Activated gamma-delta T cell (primary cell): ENCODE data around the gene ORMDL3.
"Not testable (repeated sequence)": the region's sequence is repeated elsewhere in the genome, so short reads cannot be mapped to it uniquely, and the experiment has no call there.

Experiments used
- DNase-seq: peaks from one replicate; lab custom pipeline; 2025; lab: John Stamatoyannopoulos, UW

The ORMDL3 gene

GRCh38 chr17:39924691-39925055 lies 2.7 kb downstream of the ORMDL3 start:
- DNase-seq: no peak

DNA sequence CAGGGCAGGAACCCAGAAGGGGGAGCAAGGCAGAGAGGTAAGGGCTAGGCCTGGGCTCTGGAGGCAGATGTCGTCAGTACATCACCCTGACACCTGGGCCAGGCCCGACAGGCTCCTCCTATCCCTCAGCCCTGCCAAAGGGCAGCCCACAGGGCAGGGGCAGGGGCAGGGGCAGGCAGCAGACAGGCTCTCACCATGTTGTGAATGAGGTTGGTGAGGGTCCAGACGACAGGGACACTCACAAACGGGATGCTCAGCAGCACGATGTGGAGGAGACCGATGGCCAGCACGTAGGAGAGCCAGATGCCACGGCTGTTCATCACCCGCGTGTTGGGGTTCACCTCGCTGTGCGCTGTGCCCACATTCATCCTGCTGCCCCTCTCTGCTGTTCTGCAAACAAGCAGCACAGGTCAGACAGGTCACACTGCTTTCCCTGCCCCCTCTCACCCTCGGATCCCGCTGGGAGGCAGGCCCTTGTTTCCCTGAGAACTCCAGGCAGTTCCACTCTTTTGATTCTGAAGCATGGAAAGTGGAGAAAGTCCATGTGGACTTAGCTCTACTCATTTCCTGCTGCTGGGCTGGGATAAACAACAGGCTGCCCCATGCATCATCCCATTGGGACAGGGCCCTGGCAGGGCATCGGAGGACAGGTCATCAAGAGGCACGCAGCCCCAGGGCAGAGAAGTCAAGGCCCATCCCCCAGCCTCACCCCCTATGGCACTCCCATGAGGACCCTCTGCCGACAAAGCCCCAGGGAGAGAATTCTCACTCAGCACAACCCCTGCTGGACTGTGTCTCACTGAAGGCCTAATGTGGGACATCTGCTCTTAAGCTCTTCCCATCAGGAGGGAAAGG lies 3.3 kb downstream of the ORMDL3 start:
- no peak for DNase-seq

- no peak for DNase-seq
Measured at GRCh38 chr17:39923230-39923629, 4.2 kb downstream of the ORMDL3 start.

GRCh38 chr17:39922006-39922405 lies 5.4 kb downstream of the ORMDL3 start:
- DNase-seq: no peak

DNA sequence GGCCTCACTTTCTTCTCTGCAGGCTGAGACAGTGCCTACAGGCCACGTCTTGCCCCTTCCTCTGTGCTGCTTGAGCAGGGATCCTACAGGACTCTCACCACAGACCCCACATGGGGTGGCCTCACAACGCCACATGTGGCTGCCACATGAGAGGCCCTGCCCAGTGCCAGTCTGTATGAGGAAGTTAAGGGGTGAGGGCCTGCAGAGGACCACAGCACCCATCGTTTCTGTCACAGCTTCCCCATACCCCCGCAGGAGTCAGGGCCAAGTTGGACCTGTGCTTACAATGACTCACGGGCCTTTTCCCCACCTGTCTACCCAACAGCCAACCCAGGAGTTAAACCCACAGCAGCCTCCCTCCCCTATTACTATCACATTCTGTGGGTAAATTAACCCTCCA lies 6.1 kb downstream of the ORMDL3 start:
- DNase-seq: no peak

- DNase-seq: peak; percentile 27
Measured at GRCh38 chr17:39920218-39921210, 6.9 kb downstream of the ORMDL3 start.

DNA sequence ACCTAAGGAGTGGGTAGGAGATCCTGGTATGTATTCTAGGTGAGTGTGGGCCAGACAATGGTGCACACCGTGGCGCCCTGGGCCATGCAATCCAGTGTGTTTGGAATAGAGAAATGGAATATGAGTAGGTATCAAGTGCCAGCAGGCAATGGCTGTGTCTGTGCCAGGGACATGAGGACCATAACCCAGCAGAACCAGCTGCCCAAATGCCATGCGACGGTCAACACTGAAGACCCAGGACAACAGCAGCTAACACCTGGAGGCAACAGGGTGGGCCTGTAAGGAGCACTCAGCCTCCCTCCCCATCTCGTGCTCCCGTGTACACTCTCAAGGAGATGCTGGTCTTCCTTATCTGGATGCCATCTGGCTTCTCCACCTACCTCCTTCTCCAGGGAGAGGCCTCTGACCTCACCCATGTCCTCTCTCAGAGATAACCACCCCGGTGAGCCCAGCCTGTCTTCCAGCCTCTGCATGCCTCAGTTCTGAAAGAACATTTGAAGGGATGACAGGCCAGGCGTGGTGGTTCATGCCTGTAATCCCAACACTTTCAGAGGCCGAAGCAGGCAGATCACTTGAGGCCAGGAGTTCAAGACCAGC lies 8.2 kb downstream of the ORMDL3 start:
- no peak for DNase-seq

GRCh38 chr17:39916918-39917317 lies 10.5 kb downstream of the ORMDL3 start:
- DNase-seq: no peak

- DNase-seq: no peak
Measured at GRCh38 chr17:39915559-39915958, 11.8 kb downstream of the ORMDL3 start.

- DNase-seq: no peak
Measured at GRCh38 chr17:39913989-39914388, 13.4 kb downstream of the ORMDL3 start.

GRCh38 chr17:39908789-39909352 lies 18.5 kb downstream of the ORMDL3 start:
- no peak for DNase-seq

DNA sequence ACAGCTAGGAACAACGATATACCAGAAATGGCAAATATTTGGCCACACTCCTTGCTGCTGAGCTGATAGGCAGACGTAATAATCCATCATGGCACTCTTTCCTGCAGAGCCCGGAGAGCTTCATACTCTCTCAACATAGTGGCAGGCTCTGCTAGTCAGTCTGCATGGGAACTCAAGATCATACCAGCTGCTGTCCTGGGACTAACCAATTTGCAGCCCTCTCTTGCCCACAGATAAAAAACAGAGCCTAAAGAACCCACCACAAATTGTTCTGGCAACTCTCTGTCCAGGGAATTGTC lies 22.5 kb downstream of the ORMDL3 start:
- no peak for DNase-seq

- no peak for DNase-seq
Measured at GRCh38 chr17:39903158-39903884, 24.1 kb downstream of the ORMDL3 start.

- not testable (repeated sequence) for DNase-seq
Measured at GRCh38 chr17:39902027-39902426, 25.4 kb downstream of the ORMDL3 start.

- DNase-seq: no peak
Measured at GRCh38 chr17:39899215-39899614, 28.2 kb downstream of the ORMDL3 start.

DNA sequence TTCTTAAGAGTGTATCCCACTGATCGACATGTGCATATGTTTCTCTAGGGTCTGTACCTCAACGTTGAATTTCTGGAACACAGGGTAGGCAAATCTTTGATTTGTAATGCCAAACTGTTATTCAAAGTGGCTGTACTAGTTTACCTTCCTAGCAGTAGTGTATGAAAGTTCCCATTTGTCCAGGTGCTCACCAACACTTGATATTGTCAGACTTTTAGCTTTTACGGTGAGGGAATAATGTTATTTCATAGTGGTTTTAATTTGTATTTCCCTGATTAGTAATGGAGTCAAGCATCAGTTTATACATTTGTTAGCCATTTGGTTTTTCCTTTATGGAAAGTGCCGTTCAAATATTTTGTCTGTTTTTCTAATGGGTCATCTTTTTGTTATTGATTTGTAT lies 29.3 kb downstream of the ORMDL3 start:
- DNase-seq: no peak

GRCh38 chr17:39894681-39895376 lies 32.6 kb downstream of the ORMDL3 start:
- DNase-seq: no peak

DNA sequence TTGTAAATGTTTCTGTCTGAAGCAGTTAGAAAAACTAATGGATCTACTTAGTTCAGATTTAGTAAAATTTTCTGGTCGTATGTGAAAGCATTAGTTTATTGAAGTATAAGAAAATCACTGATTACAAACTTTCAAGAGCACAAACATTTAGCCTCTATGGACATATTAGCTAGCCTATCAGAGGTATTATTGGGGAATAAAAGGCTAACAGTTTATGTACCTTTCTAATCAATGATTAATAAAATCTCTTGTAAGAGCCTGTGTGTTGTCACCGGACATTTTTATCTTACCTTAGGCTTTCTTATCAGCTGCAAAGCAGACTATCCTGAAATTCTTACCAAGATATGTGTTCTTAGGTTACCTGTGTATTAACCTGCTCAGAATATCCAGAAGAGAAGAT lies 38.2 kb downstream of the ORMDL3 start:
- no peak for DNase-seq

DNA sequence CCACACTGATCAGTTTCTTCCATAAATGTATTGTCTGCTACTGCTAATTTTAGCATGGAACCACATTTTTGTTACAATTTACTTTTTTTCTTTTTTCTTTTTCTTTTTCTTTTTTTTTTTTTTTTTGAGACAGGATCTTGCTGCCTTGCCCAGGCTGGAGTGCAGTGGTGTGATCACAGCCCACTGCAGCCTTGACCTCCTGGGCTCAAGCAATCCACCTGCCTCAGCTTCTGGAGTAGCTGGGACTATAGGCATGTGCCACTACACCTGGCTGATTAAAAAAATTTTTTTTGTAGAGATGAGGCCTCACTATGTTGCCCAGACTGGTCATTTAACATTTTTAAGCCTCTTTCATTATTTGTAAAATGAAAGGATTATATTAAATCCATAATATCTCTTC lies 40.3 kb downstream of the ORMDL3 start:
- DNase-seq: no peak

- not testable (repeated sequence) for DNase-seq
Measured at GRCh38 chr17:39886102-39886501, 41.3 kb downstream of the ORMDL3 start.

DNA sequence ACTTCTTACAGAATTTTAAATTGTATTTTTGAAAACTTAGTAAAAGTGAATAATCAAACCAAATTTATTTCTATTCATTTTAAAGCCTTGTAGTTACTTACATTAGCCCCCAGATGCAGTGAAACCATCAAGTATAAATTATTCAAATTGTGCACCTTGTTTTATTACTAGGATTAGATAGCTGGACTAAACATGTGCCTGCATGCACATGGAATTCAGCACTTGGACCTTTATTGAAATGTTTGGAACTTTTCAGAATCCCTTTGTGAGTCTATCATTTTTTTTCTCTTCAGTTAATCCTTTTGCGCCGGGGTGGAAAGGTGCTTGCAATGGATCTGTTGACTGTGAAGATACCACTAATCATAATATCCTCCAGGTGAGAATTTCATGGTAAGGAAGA lies 54.6 kb downstream of the ORMDL3 start:
- no peak for DNase-seq
